Ishikawa (cell line): ENCODE results near the gene PIGR.

Source experiments
- CEBPB ChIP-seq: IDR thresholded peaks from 2 replicates; pipeline ENCODE4 v1.6.1; 2012
- CREB1 ChIP-seq: IDR thresholded peaks from 2 replicates; pipeline ENCODE4 v1.6.1; 2012; ENCODE audit warnings: low read depth
- EP300 ChIP-seq: IDR thresholded peaks from 2 replicates; pipeline ENCODE4 v1.6.1; 2012; ENCODE audit warnings: borderline replicate concordance
- FOXM1 ChIP-seq: IDR thresholded peaks from 2 replicates; pipeline ENCODE4 v1.6.1; 2012; ENCODE audit warnings: low read depth, borderline replicate concordance
- RAD21 ChIP-seq: IDR thresholded peaks from 2 replicates; pipeline ENCODE4 v1.6.1; 2012; ENCODE audit warnings: low read depth
- TAF1 ChIP-seq: IDR thresholded peaks from 2 replicates; pipeline ENCODE4 v1.6.1; 2012; ENCODE audit warnings: low read depth, mild to moderate bottlenecking
- YY1 ChIP-seq: IDR thresholded peaks from 2 replicates; pipeline ENCODE4 v1.6.1; 2012; ENCODE audit warnings: low read depth
- TF ChIP-seq, protein P1 (sequence below): IDR thresholded peaks from 2 replicates; pipeline ENCODE4 v1.6.1; 2012
- TF ChIP-seq, protein P2 (sequence below): IDR thresholded peaks from 2 replicates; pipeline ENCODE4 v1.6.1; 2012
- TF ChIP-seq, protein P3 (sequence below): IDR thresholded peaks from 2 replicates; pipeline ENCODE4 v1.6.1; 2012; ENCODE audit warnings: low read depth, mild to moderate bottlenecking

DNA sequence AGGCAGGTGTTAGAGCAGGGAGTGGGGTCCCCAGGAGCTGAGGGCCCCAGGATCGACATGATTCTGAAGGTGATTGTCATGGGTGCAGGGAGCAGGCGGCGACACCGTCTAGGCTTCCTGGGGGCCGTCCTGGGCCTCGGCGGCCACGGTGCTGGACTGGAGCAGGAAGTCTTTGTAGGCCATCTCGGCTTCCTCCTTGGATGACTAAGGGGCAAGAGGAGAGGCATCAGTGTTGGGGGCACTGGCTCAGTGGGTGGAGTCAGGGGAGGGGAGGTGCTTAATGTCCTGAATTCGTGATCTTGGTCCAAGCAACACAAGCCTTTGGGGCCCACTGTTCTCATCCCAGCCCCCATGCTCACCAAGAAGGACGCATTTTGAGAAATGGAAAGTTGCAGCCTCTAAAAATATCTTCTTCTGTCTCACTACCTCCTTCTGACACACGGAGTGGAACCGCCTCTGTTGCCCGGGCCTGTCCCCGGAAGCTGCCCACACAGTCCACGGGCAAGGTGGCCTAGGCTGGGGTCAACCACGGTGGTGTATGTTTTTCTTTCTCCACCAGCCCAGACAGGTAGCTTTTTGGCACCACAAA lies 16.0 kb downstream of the PIGR start:
- TF ChIP-seq, protein P1, sequence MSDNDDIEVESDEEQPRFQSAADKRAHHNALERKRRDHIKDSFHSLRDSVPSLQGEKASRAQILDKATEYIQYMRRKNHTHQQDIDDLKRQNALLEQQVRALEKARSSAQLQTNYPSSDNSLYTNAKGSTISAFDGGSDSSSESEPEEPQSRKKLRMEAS: no peak
- TF ChIP-seq, protein P2, sequence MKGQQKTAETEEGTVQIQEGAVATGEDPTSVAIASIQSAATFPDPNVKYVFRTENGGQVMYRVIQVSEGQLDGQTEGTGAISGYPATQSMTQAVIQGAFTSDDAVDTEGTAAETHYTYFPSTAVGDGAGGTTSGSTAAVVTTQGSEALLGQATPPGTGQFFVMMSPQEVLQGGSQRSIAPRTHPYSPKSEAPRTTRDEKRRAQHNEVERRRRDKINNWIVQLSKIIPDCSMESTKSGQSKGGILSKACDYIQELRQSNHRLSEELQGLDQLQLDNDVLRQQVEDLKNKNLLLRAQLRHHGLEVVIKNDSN: no peak
- no peak for TF ChIP-seq RAD21
- no peak for TF ChIP-seq CEBPB
- TF ChIP-seq, protein P3, sequence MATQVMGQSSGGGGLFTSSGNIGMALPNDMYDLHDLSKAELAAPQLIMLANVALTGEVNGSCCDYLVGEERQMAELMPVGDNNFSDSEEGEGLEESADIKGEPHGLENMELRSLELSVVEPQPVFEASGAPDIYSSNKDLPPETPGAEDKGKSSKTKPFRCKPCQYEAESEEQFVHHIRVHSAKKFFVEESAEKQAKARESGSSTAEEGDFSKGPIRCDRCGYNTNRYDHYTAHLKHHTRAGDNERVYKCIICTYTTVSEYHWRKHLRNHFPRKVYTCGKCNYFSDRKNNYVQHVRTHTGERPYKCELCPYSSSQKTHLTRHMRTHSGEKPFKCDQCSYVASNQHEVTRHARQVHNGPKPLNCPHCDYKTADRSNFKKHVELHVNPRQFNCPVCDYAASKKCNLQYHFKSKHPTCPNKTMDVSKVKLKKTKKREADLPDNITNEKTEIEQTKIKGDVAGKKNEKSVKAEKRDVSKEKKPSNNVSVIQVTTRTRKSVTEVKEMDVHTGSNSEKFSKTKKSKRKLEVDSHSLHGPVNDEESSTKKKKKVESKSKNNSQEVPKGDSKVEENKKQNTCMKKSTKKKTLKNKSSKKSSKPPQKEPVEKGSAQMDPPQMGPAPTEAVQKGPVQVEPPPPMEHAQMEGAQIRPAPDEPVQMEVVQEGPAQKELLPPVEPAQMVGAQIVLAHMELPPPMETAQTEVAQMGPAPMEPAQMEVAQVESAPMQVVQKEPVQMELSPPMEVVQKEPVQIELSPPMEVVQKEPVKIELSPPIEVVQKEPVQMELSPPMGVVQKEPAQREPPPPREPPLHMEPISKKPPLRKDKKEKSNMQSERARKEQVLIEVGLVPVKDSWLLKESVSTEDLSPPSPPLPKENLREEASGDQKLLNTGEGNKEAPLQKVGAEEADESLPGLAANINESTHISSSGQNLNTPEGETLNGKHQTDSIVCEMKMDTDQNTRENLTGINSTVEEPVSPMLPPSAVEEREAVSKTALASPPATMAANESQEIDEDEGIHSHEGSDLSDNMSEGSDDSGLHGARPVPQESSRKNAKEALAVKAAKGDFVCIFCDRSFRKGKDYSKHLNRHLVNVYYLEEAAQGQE: no peak
- no peak for TF ChIP-seq EP300
- no peak for TF ChIP-seq YY1
- TF ChIP-seq CREB1: no peak
- no peak for TF ChIP-seq TAF1
- no peak for TF ChIP-seq FOXM1
